Activated CD4-positive, alpha-beta T cell treated with anti-CD3 and anti-CD28 coated beads for 1 hour (primary cell): ENCODE data around the gene SMPD2.
"Not testable (repeated sequence)": the region's sequence is repeated elsewhere in the genome, so short reads cannot be mapped to it uniquely, and the experiment has no call there.

ENCODE experiments used
- DNase-seq: peaks from one replicate; pipeline ENCODE4 v3.0.0-alpha.2; 2020

Gene SMPD2

GRCh38 chr6:109447878-109448555, 7.5 kb downstream of the SMPD2 start:
- no peak for DNase-seq

- no peak for DNase-seq
Measured at GRCh38 chr6:109448615-109449014, 8.1 kb downstream of the SMPD2 start.

DNA sequence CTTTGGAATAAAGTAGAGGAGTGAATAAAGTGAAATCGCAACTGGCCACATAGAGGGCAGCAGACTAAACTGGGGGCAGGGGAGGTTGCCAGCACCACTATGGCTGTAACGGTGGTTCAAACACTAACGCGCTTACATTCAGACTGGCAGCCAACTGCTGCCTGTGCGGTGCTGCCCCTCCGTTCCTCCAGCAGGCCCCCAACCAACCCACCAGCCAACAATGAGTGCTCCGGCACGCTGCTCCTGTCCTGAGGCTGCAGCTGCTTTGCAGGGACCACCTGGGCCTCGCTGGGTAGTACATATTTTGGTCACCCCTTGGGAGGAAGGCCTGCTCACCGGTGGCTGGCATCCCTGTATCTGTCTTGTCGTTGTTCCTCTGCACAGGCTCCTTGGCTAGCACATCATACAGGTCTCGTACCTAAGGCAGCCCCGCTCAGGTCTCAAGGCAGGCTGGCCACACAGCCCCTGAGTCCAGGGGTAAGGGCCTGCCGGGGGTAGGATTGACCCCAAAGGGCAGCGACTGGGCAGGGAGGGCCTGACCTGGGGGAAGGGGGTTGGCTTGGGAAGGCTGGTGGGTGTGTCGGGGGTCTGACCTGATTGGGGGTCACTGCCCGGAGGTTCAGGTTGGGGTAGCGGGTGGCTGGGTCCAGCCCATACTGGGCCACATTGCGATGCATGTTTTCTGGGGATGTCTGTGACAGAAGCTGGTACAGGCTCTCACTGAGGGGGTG, 8.7 kb downstream of the SMPD2 start:
- peak; percentile 7 for DNase-seq

GRCh38 chr6:109449795-109450673, 9.5 kb downstream of the SMPD2 start:
- DNase-seq, result peak; percentile 11

DNA sequence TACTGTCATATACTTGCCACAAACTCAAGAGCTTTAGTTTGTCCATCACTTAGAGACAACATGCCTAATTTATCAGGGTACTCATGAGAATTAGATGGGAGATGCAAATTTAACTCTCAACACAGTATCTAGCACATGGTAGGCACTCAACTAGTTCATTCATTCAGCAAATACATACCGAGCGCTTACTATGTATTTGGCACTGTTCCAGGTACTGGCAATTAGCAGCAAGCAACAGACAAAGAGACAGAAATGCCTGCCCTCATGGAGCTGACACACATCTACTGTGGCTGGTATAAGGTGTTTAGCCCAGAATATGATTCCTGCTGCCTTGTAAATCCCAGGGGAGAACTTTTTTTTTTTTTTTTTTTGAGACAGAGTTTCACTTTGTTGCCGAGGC, 10.3 kb downstream of the SMPD2 start:
- no peak for DNase-seq

DNA sequence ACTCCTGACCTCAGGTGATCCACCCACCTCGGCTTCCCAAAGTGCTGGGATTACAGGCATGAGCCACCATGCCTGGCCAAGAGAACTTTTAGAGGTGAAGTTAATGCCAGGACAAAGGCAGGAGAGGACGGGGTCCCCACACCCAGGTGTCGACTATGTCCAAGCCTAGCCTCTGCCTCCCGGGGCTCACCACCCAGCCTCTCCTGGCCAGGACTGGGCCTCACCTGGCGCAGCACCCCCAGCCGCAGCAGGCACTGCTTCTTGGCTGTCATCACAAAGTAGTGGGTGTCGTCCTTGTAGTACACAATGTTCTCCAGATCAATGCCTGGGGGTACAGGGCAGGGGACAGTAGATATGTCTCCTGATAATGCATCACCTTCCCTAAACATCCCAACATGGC, 10.9 kb downstream of the SMPD2 start:
- no peak for DNase-seq

DNA sequence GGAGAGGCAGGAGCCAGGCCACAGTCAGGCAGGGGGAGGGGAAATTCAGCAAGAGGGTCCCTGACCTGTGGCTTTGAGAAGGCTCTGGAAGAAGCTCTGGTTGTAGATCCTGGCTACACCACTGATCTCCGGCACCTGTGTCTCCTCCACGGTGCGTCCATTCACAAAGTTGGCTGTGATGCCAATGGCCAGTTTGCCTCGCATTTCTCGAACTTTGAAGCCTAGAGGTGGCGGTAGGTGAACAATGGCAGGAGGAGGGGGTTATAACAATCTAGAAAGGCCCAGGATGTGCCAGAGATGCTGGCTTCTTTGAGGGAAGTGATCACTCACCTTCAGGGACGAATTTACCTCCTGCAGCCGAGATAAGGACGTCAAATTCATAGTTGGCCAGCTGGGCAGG, 11.7 kb downstream of the SMPD2 start:
- no peak for DNase-seq

GRCh38 chr6:109453156-109453555, 12.6 kb downstream of the SMPD2 start:
- DNase-seq, result peak; percentile 7

DNA sequence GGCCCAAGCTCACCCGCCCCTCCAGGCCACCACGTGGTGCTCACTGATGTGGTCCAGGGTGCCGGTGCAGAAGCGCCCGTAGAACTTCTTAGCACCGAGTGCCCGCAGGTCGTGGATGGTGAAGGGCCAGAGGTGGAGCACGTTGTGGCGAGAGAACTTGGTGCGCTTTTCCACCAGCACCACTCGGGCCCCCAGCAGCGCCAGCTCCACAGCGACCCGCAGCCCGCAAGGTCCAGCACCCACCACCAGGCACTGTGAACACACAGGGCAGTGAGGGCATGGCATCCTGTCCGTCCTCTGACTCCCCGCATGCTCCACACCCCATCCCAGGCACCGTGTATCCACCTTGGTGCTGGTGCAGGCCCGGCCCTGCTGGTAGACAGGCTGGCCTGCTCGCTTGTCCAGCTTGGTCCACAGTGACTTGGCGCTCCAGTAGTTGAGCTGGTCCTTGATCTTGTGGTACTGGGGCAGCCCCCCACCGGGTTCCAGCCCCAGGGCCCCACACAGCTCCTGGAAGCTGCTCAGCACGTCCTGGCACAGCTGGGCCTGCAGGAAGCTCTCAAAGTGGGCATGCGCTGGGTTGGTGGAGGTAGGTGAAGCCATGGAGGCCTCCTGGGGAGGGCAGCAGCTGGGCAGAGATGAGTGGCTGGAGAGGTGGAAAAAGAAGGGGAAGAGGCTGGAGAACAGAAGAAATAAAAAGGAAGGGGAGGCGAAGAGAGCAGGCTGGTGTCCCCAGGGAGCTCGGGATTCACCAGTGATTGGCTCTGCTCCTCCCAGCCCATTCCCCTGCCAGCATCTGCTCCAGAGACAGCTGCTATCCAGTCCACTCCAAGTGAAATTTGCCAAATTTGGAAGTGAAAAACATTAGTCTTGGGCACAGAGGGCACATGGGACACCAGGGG, 13.3 kb downstream of the SMPD2 start:
- peak; percentile 7 for DNase-seq

DNA sequence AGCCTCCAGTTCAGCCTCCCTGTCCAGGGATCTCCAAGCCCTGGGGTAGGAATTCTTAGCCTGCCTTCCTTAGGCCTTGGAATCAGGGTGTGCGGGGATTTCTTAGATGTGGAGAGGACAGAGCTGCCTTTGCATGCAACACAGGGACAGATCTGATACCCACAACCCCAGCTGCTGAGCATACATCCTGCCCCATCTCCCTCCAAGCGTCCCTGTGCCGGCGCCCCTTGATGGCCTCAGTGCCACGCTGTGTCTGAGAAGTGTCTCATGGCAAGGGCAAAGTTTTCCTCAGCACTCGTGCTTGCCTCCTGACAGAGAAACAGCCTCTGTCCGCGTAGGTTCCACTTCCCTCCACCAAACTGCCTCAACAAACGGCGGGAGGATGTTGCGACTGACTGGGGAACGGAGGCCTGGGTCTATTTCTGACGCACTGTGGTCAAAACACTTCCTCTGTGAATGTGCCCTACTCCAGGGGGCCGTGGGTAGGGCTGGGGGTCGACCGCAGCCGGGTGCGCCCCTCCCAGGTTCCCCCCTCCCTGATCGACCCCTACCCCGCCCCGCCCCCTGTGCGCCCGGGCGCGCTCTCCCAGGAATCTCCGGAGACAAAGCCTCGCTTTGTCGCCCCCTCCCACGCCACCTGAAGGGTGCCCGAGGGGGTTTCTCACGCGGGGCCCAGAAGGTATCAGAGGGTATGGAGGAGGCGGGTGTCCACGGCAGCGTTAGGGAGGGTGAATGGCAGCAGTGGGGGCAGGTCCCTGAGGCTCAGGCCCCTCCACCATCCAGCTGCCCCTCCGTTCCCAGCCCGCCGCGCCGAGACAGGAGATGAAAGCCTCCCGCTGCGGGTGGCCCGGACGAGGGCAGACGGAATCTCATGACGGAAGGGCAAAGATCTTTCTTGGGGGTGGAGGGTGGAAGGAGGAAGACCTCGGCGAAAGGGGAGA, 14.2 kb downstream of the SMPD2 start:
- peak; percentile 49 for DNase-seq

DNA sequence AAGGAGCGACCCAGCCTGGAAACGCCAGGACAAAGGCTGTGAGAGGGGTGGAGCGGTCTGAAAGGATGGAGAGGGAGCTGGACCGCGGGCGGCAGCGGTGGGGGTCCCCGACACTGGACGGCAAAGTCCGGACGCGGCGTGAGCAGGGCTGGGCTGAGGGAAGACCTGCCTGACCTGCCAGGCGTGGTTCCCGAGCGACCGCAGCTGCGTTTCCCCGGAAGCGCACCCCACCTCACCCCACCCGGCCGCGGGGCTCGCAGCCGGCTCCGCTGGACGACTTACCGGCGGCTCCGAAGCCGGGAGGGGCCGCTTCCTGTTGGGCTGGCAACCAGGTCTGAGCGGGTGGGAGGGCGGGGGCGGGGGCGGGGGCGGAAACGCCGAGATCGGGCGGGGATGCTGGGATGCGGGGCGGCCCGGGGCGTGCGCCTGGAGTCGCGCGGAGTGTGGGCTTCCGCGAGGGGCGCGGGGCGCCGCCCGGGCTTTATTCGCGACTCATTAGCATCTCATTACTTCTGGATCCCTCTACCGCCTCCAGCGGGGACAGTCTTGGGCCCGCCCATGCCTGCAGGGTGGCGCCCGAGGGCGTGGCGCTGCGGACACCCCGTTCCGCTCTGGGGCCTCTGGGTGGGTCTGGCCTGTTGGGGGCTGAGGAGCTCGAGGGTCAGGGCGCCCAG, 15.1 kb downstream of the SMPD2 start, which contains the start of gene MICAL1:
Gene MICAL1, minus strand, starts transcription at position 336 of the 674 bp plus-strand sequence. CDS start 1,576 bp downstream, outside the sequence.
- peak; percentile 54 for DNase-seq

DNA sequence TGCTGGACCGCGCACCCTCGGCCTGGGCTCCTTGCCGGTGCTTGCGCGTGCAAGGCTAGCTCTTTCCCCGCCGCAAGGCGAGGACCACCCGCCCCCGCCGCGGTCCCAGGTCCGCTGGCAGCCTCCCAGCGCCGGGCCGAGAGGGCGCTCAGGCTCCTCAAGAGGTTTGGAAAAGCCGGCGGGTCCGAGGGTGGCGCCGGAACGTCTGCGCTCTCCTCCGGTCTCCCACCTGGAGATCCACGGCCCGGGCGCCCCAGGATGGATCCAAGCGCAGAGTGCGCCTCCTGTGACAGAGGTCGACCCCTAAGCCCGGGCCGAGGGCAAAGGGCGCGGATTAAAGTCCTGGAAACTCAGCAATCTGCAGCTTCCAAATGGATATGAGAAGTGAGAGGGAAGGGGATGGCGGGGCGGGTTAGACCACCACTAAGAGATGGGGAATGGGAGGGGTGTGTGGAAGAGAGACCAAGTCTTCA, 15.6 kb downstream of the SMPD2 start:
- no peak for DNase-seq

DNA sequence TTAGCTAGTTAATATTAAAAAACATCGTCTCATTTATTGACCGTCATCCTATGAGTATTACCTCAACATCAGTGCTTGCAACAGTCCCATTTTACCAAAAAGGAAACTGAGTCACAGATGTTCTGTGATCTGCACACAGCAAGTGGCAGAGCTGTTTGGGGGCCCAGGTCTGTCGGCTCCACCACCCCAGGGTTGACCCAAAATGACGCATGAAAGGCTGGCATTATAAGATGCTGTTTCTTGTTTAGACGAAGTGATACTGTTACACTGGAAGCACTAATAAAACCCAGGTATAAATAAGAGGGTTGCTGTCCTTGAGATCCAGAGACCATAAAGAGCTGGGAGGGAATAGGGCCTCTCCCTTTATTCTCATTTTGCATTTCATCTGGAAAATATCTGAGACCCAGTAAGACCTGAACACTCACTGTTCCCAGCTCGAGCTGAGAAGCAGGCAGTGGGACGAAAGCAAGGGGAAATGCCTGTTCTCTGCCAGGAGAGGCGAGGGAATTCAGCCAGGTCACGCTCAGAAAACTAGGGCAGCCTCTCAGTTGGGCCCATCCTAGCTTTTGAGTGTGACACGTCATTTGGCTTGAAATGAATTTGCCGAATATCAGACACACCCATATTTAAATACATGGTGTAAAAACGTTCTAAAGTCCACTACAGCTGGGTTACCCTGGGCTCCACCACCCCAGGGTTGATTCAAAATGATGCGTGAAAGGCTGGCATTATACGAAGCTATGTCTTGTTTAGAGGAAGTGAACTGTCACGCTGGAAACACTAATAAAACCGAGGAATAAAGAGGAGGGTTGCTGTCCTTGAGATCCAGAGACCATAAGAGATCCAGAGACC, 16.4 kb downstream of the SMPD2 start:
- DNase-seq, result no peak

DNA sequence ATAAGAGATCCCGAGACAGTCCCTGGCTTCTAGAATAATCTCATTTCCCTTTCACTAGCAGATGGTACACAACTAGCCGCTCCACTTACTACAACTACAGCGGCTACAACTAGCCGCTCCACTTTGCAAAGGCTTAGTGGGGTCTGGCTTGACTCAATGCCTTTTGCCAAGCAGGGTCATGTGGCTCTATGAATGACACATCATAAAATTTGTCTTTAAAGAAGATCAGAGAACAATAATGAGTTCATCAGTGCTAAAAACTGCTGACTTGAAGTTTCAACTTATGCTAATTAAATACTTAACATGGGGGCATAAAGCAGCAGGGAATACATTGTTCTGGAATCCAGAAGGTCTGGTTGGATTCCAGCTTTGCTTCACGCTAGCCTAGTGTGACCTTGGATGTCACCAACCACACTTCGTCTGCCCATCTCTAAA, 17.1 kb downstream of the SMPD2 start:
- no peak for DNase-seq

DNA sequence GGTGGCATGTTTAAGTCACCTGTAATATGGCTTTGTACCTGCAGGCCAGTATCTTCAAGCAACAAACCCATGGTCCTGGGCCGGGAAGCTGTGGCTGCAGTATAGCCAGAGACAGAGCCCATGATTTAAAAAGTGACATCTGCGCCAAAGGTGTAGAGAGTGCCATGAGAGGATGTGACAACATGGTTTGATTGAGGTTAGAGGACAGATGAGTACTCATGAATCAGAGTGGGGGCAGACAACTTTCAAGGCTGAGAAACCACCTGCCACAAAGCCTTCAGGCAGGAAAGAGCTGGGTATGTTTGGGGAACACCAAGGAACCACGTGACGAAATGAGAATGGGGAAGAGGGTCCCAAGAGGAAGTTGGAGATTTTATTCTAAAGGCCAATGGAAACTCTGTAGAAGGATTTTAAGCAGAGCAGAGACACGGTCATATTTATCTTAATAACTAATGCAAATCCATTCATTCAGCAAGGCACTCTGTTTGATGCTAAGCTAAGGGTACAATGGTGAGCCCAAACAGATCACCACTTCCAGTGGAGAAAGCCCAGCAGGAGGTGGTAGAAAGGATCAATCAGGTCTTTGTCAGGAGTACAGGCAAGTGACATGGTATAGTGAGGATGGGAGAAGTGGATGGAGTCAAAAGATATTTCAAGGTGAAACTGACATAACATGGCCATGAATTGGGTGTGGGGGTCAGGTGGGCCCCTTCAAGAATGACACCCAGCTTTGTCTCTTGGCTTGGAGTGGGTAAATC, 18.4 kb downstream of the SMPD2 start:
- DNase-seq, result no peak

DNA sequence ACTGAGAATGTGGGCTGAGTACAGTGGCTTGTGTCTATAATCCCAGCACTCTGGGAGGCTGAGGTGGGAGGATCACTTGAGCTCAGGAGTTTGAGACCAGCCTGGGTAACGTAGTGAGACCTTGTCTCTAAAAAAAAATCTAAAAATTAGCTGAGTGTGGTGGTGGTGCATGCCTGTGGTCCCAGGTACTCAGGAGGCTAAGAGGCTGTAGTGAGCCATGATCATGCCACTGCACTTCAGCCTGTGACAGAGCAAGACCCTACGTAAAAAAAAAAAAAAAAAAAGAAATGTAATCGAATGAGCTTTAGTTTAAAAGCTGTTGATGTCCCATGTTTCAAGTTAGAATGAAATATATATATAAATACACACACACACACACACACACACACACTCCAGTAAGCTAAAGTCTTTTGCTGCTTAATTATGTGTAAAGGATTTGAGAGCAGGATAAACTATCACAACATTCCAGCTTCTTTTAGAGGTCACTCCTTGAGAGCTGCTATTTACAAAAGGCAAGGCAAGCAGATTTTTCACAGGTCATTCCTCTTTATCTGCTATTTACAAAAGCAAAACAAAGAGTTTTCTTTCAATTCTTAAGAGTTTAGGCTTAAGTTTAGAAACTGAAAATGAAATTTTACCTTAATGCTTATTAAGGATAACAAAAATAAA, 19.8 kb downstream of the SMPD2 start:
- DNase-seq, result no peak

DNA sequence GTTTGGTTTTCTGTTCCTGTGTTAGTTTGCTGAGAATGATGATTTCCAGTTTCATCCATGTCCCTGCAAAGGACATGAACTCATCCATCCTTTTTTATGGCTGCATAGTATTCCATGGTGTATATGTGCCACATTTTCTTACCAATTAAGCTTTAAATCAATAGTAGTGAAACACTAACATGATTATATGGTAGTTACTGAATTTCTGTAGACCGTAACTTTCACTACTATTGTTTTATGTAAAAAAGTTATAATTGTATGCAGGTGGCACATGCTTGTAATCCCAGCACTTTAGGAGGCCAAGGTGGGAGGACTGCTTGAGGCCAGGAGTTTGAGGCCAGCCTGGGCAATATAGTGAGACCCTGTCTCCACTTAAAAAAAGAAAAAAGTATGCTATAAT, 20.7 kb downstream of the SMPD2 start:
- not testable (repeated sequence) for DNase-seq
